EH (cell line): ENCODE data around the gene NTSR2.
"Not testable (repeated sequence)": the region's sequence is repeated elsewhere in the genome, so short reads cannot be mapped to it uniquely, and the experiment has no call there.

Experiments
- DNase-seq: peaks from one replicate; pipeline ENCODE4 v3.0.0-alpha.2; 2015; ENCODE audit warnings: low read depth

NTSR2 gene

GRCh38 chr2:11679486-11680181 is 9.6 kb upstream of the NTSR2 start:
- no peak for DNase-seq

- no peak for DNase-seq
These were observed 9.0 kb upstream of the NTSR2 start for GRCh38 chr2:11679016-11679415.

- DNase-seq: no peak
These were observed 8.4 kb upstream of the NTSR2 start for GRCh38 chr2:11678306-11678960.

DNA sequence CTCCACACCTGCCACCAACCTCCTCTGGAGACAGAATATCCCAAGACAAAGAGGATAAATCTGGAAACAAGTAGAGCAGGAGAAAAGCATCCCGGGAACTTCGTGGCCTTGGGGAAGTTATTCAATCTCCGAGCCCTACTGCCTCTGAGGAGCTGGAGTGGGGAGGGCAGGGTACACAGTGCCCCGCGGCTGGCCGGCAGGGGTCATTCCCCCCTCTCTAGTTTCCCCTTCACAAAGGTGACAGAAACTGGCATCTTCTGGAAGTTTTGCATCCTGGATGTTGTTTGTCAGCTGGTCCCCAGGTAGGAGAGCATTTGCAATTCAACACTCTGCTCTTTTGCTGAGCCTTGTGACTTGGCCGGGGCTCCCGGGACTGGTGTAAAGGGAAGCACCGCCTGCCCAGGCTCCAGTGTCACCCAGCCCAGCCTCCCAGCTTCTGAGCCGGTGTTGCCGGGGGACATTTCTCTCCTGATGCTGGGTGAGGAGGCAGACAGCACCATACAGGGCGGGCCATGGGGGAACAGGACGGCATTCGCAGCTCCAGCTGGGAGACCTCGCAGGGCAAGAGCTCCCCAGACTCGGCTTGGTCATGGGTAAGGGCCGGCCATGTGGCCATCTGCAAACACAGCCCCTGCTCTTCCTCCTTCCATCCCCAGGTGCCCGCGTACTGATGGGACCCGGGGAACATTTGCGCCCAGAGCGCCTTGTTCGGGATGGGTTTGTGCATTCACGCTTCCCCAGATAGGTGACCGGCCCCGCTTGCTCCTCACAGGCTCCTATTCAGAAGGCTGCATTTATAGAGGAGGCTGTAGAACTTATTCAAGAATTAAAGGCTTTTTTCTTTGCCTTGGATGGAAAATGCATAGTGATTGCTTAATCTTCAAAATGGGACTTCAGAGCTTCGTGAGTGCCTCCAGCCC is 7.4 kb upstream of the NTSR2 start:
- no peak for DNase-seq

DNA sequence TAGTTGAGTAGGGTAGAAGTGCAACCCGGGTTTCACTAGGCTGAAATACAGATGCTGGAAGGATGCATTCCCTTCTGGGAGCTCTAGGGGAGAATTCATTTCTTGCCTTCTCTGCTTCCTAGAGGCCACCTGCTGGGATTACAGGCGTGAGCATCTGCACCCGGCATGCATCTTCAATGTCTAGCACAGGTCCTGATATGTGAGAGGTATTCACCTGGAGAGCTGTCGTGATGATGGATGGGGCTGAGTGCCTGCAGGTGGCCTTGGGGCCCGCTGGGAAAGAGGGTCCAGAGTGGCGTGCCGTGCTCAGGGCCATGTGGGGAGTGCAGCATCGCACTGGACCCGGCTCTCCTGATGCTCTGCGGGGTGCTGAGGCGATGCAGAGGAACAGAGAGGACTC is 6.6 kb upstream of the NTSR2 start:
- no peak for DNase-seq

DNA sequence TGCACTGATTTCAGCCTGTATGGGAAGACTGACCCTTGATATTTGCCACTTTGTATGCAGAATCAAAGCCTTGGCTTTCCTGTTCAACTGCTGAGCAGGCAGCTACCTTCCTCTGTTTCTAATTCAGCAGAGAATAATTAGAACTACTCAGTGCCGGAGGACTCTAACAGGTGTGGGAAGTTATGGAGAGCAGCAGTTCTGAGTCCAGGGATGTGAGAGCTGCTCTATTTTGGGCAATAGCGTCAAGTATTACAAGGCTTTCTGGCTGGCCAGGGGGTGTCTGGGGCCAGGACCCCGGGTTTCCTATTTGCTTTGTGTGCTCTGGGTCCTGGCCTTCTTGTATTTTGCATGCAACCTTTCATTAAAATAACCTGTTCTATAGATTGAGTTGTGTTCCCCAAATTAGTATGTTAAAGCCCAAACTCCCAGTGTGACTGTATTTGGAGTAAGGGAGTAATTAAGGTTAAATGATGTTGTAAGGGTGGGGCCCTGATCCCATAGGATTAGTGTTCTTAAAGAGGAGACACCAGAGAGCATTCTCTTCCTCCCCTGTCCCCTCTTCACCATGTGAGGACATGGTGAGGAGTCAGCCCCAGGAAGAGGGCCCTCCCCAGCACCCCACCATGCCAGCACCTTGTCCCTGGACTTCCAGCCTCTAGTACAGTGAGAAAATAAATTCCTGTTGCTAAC is 5.6 kb upstream of the NTSR2 start:
- DNase-seq: no peak

DNA sequence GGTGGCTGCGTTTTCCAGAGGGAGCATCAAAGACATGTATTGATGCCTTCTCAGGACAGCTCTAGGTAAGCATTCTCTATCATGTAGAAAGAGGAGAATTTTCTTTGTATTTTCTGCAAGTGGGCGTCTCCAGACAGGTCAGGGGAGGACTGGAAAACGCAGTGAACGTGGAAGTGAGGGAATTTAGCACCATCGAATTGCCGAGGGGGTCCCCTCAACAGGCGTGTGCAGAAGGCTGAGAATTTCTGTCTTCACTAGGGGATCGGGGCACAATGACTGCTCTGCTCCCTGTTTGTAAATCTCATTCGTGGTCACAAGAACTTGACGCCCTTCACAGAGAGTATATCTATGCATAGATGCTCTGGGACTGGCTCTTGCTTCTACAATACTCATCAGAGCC is 5.0 kb upstream of the NTSR2 start:
- DNase-seq: no peak

DNA sequence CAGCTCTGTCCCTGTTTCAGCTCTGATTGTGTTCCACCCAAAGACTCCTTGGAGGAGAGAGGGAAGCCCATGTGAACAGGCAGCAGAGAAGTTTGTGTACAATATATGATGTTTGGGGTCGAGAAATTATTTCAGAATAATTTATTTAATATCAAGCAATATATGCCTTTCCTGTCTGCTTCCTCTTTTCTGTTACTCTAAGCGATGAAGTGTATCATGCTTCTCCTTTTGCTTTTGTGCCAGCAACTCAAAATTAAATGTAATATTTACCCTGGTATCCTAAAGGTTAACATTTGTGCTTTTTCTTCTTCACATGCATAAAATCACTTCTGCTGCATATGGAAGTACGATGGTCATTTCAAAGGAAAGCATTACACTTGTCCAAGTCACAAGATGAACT is 2.4 kb upstream of the NTSR2 start:
- no peak for DNase-seq

DNA sequence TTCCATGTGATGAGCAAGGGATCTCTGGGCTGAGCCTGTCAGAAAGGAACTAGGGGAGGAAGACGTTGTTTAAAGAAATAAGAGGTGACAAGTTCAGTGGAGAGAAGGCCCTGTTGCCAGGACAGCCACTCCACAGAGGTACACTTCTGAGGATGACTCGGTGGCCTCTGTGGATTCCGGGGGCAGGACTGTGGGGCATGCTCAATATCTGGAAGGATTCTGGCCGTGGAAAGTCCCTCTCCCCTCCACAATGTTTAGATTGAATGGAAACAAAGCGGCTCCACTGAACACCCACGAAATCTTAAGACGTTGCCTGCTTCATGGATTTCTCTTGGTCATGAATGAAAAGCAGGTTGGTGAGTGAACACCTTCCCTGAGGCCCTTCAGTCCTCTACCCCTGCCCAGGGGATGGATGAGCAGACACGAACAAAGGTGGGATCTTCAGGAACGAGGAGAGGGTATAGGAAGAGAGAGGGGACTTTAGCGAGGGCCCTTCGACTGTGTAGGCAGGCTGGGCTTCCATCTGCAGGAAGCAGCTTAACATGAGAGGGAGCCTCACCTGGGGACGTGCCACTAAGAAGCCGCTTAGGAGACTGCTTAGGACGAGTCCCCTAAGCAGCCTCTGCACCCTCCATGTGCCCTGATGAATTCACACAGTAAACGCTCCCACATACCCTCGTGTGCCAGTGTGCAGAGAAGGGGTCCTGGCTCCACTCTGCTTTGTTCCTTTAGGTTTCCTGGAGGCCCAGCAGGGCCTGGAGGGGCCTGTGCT is 1.9 kb downstream of the NTSR2 start:
- no peak for DNase-seq

DNA sequence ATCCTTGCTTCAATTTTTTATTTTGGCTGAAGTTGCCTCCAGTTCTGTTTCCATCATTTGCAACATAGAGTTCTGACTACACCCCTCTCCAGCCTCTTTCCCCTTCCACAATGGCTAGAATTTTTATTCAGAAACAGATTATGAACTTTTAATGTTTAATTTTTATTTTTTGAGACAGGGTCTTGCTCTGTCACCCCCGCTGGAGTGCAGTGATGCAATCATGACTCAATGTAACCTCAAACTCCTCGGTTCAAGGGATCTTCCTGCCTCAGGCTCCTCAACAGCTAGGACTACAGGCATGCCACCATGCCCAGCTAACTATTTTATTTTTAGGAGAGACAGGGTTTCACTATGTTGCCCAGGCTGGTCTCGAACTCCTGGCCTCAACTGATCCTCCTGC is 2.8 kb downstream of the NTSR2 start:
- DNase-seq: no peak

DNA sequence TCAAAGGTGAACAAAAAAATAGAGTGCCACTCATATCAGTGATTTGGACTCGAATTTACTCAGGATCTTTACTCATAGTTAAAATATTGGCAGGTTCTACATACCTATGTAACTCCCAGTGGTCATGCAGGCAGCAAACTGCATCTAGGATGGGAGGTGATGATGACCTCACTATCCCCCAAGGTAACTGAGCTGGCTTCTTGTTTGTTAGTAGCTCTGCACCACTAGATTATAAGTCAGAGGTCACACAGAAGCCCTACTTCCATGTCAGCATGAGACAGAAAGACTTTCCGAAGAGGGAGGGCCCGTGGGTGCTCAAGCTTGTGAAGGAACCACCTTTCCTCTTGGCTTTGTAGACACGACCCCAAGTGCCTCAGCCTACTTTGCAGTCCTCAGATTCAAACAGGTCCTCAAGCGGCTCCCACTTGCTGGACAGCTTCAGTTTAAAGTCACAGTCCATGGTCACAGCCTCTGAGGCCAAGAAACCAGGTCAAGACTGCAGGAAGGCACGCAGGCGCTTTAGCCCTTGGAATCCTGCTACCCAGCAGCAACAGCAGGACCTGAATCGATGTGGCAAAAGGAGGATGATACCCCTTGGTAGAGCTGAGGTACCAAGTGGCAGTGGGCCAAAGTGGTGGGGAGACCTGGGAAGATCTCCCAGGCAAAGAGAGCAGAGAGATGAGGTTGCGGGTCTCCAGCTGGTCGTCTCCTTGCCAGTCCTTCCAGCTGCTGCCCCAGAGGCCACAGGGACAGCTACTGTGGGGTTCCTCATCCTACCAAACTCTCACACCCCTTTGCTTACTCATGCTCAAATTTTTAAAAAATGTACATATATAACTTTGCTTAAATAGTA is 4.3 kb downstream of the NTSR2 start:
- DNase-seq: no peak

DNA sequence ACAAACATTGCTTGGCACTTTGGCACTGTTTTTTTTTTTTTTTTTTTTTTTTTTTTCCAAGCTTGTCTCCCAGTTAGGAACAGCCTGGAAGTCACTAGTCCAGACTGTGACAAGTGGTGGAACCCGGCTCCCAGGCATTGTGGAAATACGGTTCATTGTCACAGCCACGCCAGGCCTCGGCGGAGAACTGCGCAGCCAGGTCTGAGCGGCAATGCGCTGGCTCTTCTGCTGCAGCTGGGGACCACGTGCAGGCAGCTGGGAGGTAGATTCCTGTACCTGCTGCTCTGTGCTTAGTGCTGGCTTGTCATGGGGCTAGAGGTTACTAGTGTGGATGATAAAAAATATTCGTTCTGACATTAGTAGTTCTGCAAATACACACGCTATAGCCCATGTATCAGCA is 5.0 kb downstream of the NTSR2 start:
- no peak for DNase-seq

GRCh38 chr2:11663427-11663826 is 6.6 kb downstream of the NTSR2 start:
- peak; percentile 61 for DNase-seq

- DNase-seq: no peak
These were observed 7.1 kb downstream of the NTSR2 start for GRCh38 chr2:11662882-11663281.

- no peak for DNase-seq
These were observed 8.0 kb downstream of the NTSR2 start for GRCh38 chr2:11661891-11662435.

DNA sequence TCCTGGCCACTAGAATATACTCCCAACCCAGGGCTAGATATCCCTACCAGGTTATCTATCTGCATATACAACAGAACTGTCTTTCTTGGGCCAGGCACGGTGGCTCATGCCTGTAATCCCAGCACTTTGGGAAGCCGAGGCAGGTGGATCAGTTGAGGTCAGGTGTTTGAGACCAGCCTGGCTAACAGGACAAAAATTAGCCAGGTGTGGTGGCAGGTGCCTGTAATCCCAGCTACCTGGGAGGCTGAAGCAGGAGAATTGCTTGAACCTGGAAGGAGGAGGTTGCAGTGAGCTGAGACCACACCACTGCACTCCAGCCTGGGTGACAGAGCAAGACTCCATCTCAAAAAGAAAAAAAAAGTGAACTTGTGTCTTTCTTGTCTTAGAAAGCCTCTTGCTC is 9.6 kb downstream of the NTSR2 start:
- not testable (repeated sequence) for DNase-seq

GRCh38 chr2:11659851-11660250 is 10.1 kb downstream of the NTSR2 start:
- DNase-seq: no peak

GRCh38 chr2:11659115-11659475 is 10.9 kb downstream of the NTSR2 start:
- no peak for DNase-seq

DNA sequence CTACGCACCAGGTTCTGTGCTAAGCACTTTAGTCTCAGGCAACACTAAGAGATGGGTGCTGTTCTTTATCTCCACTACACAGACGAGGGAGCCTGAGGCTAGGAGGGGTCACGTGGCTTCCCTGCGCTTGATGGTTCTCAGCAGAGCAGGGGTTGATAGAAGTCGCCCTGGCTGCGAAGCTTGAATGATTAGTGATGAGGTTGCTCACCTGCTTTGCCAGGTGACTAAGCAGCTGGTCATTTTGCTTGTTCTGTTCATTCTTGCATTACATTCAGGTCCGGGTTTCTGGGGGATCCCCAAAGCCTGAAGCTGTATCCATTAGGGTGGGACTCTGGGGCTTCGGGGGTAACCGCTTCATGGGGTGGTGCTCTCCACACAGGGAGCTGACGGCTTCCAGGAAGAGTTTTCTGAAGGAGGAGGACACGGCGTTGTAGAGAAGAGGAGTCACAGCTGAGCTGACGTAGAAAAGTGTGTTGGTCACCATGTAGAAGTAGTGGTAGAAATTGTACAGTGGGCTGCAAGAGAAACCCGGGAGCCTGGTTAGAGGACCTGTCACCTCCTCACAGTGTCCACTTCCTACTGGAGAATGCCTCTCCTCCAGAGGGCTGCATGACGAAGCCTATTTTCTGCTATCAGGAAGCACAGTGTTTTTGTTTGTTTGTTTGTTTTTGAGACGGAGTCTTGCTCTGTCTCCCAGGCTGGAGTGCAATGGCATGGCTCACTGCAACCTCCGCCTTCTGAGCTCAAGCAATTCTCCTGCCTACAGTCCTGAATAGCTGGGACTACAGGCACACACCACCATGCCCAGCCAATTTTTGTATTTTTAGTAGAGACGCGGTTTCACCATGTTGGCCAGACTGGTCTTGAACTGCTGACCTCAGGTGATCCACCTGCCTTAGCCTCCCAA is 11.5 kb downstream of the NTSR2 start:
- no peak for DNase-seq
